Fibroblast of the aortic adventitia (primary cell): ENCODE measurements around the gene KIF1A. TPM values are rescaled to one million over a fixed set of nuclear protein-coding genes. Genes with fewer than 3 reads are reported as not detected.

ENCODE experiments used
- DNase-seq: peaks from one replicate; pipeline ENCODE4 v3.0.0-alpha.2; 2010; ENCODE audit warnings: low read depth
- H3K4me3 ChIP-seq: 2 replicates; pipeline ENCODE4 v1.5.1; 2011; ENCODE audit warnings: low read depth, mild to moderate bottlenecking, control low read depth, low read length, moderate library complexity
- CTCF ChIP-seq: IDR thresholded peaks from 2 replicates; pipeline ENCODE4 v1.5.1; 2011; ENCODE audit warnings: mild to moderate bottlenecking, low read length, control low read depth, inconsistent platforms; ENCODE audit not compliant: insufficient read depth
- total RNA-seq: library from RNA; depleted of rRNA; stranded (reverse); fragments of >200 nt; gene quantifications from 2 replicates; pipeline ENCODE4 v1.2.3, GENCODE V29; 2012; ENCODE audit warnings: low replicate concordance

KIF1A gene
- total RNA-seq, 1 donor = under 0.01 TPM

DNA sequence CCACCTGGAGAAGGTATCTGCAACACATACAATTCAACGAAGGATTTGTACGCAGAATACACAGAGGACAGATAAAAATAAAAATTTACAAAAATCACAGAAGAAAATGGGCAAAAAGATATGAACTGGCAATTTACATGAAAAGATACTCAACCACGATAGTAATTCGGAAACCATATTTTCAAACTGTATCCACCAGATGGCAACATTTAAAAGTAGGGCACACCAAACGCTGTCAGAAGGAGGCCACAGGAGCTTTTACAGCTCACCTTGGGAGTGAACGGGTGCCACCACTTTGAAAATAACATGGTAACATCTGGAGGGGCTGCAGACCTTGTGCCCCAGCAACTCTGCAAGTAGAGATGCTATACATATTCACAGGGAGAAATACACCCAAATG, 9.8 kb downstream of the KIF1A start:
- DNase-seq = peak; percentile 13
- no peak overlapping the region for H3K4me3 ChIP-seq
- peak; percentile 15 for TF ChIP-seq CTCF

DNA sequence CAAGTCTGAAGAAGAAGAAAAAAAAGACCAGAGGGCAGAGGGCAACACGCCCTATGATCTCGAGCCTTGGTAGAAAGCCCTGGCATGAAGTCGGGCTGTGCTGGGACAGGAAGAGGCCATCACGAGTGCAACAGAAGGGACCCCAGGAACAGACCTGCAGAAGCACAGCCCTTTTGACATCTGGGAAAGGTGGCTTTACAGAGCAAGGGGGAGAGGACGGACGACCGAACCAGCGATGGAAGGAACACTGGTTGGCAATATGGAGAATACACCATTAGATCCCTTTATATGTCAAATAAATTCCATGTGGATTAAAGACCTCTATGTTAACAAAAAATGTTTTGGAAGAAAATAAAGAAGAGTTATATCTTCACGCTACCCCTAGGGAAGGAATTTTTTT, 10.7 kb downstream of the KIF1A start:
- TF ChIP-seq CTCF = no peak
- no peak overlapping the region for H3K4me3 ChIP-seq

GRCh38 chr2:240806459-240806858, 13.6 kb downstream of the KIF1A start:
- DNase-seq = no peak
- no peak for TF ChIP-seq CTCF

More for the DNA sequence above, 10.7 kb downstream of the KIF1A start:
- DNase-seq = no peak

GRCh38 chr2:240806006-240806405, 14.0 kb downstream of the KIF1A start:
- no peak for DNase-seq
- no peak for TF ChIP-seq CTCF
- no peak overlapping the region for H3K4me3 ChIP-seq

More at GRCh38 chr2:240806459-240806858, 13.6 kb downstream of the KIF1A start:
- H3K4me3 ChIP-seq = no peak overlapping the region

GRCh38 chr2:240803191-240803590, 16.8 kb downstream of the KIF1A start:
- no peak for DNase-seq
- no peak for TF ChIP-seq CTCF
- H3K4me3 ChIP-seq = no peak overlapping the region

DNA sequence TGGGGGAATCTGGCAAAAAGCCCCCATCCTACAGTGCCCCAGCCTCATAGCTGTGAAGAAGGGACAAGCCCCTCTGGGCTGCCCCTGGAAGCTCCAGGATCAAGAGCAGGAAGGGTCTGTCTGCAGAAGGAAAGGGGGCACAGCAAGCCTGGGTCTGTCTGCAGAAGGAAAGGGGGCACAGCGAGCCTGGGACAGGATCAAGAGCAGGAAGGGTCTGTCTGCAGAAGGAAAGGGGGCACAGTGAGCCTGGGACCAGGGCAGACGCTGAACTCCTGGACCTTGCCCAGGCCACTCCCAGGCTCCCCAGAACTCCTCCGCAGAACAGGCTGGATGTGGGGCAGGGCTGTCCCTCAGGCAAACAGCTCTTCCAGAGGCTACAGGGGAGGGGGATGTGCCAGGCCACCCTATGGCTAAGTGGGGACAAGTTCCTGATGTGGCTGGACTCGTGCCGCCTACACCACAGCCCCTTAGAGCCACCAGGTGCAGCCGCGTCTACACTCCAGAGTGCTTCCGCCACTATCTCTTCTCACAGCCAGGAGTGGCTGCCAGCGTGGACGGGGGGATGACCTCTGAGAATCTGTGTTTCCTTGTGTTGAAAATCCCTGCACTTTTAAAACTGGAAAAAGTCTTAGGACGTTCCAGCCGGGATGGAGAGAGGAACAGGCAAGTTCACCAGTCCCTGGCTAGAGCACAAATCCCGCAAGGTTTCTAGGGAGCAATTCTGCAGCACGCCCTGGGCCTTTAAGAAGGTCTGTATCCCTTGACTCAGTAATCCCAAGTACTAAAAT, 20.8 kb downstream of the KIF1A start:
- DNase-seq = no peak
- TF ChIP-seq CTCF = no peak
- no peak overlapping the region for H3K4me3 ChIP-seq
